Activated CD4-positive, alpha-beta T cell treated with anti-CD3 and anti-CD28 coated beads for 36 hours (primary cell): Measurements from ENCODE around the gene KIF6. TPM values are rescaled to one million over a fixed set of nuclear protein-coding genes. Genes with fewer than 3 reads are reported as not detected.
A peak's percentile ranks its signal among the peaks of the same experiment; 100 is the strongest.

Source experiments
- ATAC-seq: fragments of 200-7000 bp; cut with Tn5 transposase; one replicate; pipeline ENCODE4 v1.10.0; 2021; ENCODE audit warnings: mild to moderate bottlenecking, moderate library complexity
- CTCF ChIA-PET: fragments of 350-600 bp; sonication (Branson Sonifier 250); formaldehyde crosslinking; loops from one replicate; lab custom pipeline; 2021; ENCODE audit warnings: antibody characterized with exemption; lab: Charles Lee
- POLR2A ChIA-PET: fragments of 350-600 bp; sonication (Branson Sonifier 250); formaldehyde crosslinking; loops from one replicate; lab custom pipeline; 2021; ENCODE audit warnings: antibody characterized with exemption, inconsistent platforms; lab: Charles Lee
- DNase-seq: peaks from one replicate; pipeline ENCODE4 v3.0.0-alpha.2; 2020
- H3K27ac Mint-ChIP-seq: one replicate; pipeline ENCODE4 v1.8.0; 2021; ENCODE audit warnings: mixed read lengths
- H3K27me3 Mint-ChIP-seq: one replicate; pipeline ENCODE4 v1.8.0; 2021; ENCODE audit warnings: mixed read lengths
- H3K36me3 Mint-ChIP-seq: one replicate; pipeline ENCODE4 v1.8.0; 2021; ENCODE audit warnings: low read depth, mixed read lengths
- H3K4me1 Mint-ChIP-seq: one replicate; pipeline ENCODE4 v1.8.0; 2021; ENCODE audit warnings: mixed read lengths
- H3K4me3 Mint-ChIP-seq: one replicate; pipeline ENCODE4 v1.8.0; 2021; ENCODE audit warnings: mild to moderate bottlenecking, moderate library complexity, mixed read lengths
- H3K9me3 Mint-ChIP-seq: one replicate; pipeline ENCODE4 v1.8.0; 2021; ENCODE audit warnings: low read depth, mixed read lengths
- intact Hi-C, 2 experiments: fragments of 100-400 bp; cut with DNase I in 1 of 2; cut with micrococcal nuclease in 1 of 2; formaldehyde crosslinking; loops; one replicate each; pipeline versions ENCODE4 v1.14.2 to v1.15.1; 2022 to 2024; cut with DNase I, micrococcal nuclease
- total RNA-seq, 2 experiments: library from RNA; stranded (reverse); gene quantifications; one replicate each; pipeline ENCODE4 v1.2.3, GENCODE V29; 2021

The KIF6 gene
- total RNA-seq, 2 experiments from 2014 or later, result 0.43 to 0.49 TPM

DNA sequence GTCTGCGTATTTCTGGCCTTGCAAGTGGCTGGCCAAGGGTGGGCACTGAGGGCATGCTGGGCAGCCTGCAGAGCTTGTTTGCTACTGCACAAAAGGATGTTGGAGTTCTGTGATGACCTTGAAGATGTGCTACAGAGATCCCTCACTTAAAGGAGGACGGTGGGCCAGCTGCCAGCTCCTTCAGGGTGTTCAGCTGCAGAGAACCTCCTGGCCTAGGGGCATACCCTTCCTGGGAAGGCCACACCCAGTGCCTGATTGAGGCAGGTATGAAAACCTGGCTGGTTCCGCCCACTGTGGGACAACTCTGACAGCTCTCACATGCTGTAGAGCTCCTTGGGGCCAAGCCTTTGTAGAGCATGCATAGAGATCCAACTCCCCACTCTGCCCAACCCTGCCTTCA is 408.0 kb downstream of the KIF6 start:
- H3K9me3 Mint-ChIP-seq, result no peaks in the 10 kb centered on the region

DNA sequence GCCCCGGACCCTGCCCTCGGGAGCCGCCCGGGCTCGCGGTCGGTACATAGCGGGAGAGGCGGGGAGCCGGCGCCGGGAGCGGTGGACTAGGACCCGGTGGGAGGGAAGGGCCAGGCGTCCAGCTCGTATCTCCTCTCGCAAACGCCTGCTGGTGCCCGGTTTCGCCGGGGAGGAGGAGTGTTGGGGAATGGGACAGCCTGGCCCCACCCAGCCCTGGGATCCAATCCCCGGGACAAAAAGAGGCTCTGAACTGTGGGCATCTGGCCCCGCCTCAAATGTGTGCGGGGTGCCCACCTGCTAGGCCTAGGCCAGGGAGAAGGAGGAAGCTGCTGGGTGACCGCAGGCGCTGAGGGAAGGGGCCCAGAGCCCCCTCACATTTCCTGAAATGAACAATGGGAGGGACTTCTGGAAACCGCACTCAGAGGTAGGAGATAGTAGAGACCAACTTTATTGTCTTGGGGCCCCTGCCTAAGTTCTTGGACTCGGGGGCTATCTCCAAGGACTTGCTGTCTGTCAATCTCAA is 410.9 kb downstream of the KIF6 start, which contains the start of gene KCNK17:
TSS of gene KCNK17 (minus strand) at position 147 of the 523 bp plus-strand sequence. CDS start at position 48, 99 bp downstream.
- ChIA-PET POLR2A (no interaction called here), CTCF (interaction anchor here (1.3 to 1.5 kb wide), 2 partner anchors 149 to 442 kb away, joined by 3 to 4 read pairs; no protein-coding TSS in a partner anchor)
- Mint-ChIP-seq H3K4me1 (peaks cover 4% of the 10 kb centered on the region), H3K4me3 (no peak within 1 kb of the TSS), H3K27ac (no peak within 1 kb of the TSS), H3K27me3 (peaks cover 41% of the 10 kb centered on the region), H3K36me3 (no peaks in the 10 kb centered on the region), H3K9me3 (no peaks in the 10 kb centered on the region)
- DNase-seq (peak; percentile 9), ATAC-seq (no peak)
- intact Hi-C loops, result no loop called here

More for the DNA sequence above, 408.0 kb downstream of the KIF6 start:
- peaks cover 4% of the 10 kb centered on the region for H3K4me1 Mint-ChIP-seq
- no peak overlapping the region for H3K27ac Mint-ChIP-seq
- intact Hi-C loops, result no loop called here
- DNase-seq (no peak), ATAC-seq (no peak)
- H3K36me3 Mint-ChIP-seq, result no peaks in the 10 kb centered on the region
- ChIA-PET CTCF (no interaction called here), POLR2A (no interaction called here)
- peaks cover 32% of the 10 kb centered on the region for H3K27me3 Mint-ChIP-seq
- no peak overlapping the region for H3K4me3 Mint-ChIP-seq

DNA sequence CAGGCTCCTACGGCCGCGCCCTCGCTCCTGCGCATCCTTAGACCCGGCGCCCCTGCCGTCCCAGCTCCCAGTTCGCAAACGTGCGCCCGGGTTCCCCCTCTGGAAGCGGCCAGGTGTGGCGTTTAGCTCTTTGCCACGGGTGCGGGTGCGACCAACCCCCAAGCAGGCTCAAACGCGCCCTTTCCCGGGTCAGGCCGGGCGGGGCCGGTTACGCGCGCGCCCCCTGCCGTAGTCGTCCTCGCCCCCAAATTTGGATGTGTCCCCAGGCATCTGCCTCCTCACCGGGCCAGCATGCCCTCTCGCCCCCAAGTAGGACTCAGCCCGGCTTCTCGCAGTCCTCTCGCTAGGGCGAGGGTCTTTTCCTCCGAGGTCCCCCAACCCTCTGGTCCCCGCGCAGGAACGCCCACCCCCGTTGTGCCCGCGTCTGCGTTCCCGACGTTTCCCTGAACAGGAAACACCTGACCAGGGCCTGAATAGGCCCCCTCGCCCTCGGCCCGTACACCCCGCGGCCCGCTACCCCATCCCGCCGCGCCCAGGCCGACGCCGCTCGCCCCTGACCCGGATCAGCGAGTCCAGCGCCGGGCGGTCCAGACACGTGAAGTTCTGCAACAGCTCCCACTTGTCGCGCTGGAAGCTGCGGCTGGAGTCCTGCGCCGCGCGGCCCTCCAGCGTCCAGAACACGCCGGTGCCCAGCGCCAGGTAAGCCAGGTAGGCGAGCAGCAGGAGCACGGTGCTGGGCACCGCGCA is 411.5 kb downstream of the KIF6 start:
- H3K4me3 Mint-ChIP-seq, result no peak overlapping the region
- H3K27ac Mint-ChIP-seq, result no peak overlapping the region
- H3K36me3 Mint-ChIP-seq, result no peaks in the 10 kb centered on the region
- no peak for ATAC-seq
- POLR2A ChIA-PET, result no interaction called here
- no peaks in the 10 kb centered on the region for H3K9me3 Mint-ChIP-seq
- H3K27me3 Mint-ChIP-seq, result peaks cover 40% of the 10 kb centered on the region
- CTCF ChIA-PET, result interaction anchor here (0.6 to 1.3 kb wide), 3 partner anchors 9 to 441 kb away, joined by 3 to 4 read pairs (median 3); no protein-coding TSS in a partner anchor
- DNase-seq, result peak; percentile 19
- intact Hi-C loops, result no loop called here
- H3K4me1 Mint-ChIP-seq, result peaks cover 4% of the 10 kb centered on the region

DNA sequence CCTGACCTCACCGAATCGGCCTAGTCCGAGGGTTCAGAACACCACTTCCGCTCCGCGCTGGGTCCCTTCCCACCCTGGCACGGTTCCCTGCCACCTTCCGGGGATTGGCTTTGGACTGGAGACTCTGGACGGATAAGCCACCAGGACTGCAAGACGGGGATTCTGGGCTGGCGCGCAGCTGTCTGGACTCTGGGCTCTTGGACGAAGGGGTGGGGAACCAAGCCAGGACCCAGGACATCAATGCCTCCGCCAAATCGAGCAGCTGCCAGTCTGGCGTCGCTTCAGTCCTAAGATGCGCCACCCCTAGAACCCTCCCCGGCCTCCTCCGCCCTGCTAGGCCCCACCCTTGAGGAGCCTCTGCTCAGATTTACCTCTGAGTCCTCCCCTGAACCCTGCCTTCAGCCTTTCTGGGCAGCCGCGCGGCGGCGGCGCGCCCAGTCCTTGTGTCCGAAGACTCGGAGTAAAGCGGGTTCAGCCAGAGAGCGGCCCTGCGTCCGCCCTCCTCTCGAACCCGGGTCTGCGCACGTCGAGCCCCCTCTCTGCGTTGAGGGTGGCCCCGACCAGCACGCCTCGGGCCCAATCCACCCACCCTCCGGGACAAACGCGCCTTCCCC is 412.2 kb downstream of the KIF6 start:
- intact Hi-C loops, result no loop called here
- no peak for DNase-seq
- peaks cover 4% of the 10 kb centered on the region for H3K4me1 Mint-ChIP-seq
- ATAC-seq, result no peak
- no peak overlapping the region for H3K27ac Mint-ChIP-seq
- no peaks in the 10 kb centered on the region for H3K36me3 Mint-ChIP-seq
- peaks cover 40% of the 10 kb centered on the region for H3K27me3 Mint-ChIP-seq
- H3K4me3 Mint-ChIP-seq, result no peak overlapping the region
- H3K9me3 Mint-ChIP-seq, result no peaks in the 10 kb centered on the region
- ChIA-PET CTCF (interaction anchor here (0.6 to 1.3 kb wide), 3 partner anchors 9 to 441 kb away, joined by 3 to 4 read pairs (median 3); no protein-coding TSS in a partner anchor), POLR2A (no interaction called here)

DNA sequence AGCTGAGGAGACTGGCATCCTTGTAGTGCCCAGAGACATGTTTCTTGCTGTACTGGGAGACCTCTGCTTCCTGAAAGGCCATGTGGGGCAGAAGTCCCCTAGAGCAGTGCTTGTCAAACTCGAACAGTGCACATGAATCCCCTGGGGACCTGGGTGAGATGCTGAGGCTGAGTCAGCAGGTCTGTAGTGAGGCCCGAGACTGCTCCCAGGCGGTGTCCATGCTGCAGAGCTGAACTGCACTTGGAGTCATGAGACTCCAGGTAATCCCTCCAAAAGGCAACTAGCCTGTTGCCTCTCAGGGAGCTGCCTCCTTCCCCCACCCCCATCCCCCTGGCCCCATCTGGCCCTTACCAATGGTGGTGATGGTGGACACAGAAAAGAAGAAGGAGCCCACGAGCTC is 414.7 kb downstream of the KIF6 start:
- no peak for ATAC-seq
- intact Hi-C loops, result loop anchor here (1.0 to 2.0 kb wide), 5 partner anchors 144 to 438 kb away; no protein-coding TSS in a partner anchor
- ChIA-PET POLR2A (no interaction called here), CTCF (interaction anchor here (0.6 to 3.6 kb wide), 15 partner anchors 9 to 1655 kb away, joined by 3 to 27 read pairs (median 5); no protein-coding TSS in a partner anchor)
- Mint-ChIP-seq H3K36me3 (no peaks in the 10 kb centered on the region), H3K27me3 (peaks cover 30% of the 10 kb centered on the region), H3K4me3 (no peak overlapping the region), H3K9me3 (no peaks in the 10 kb centered on the region), H3K4me1 (peaks cover 4% of the 10 kb centered on the region), H3K27ac (no peak overlapping the region)
- DNase-seq, result no peak

DNA sequence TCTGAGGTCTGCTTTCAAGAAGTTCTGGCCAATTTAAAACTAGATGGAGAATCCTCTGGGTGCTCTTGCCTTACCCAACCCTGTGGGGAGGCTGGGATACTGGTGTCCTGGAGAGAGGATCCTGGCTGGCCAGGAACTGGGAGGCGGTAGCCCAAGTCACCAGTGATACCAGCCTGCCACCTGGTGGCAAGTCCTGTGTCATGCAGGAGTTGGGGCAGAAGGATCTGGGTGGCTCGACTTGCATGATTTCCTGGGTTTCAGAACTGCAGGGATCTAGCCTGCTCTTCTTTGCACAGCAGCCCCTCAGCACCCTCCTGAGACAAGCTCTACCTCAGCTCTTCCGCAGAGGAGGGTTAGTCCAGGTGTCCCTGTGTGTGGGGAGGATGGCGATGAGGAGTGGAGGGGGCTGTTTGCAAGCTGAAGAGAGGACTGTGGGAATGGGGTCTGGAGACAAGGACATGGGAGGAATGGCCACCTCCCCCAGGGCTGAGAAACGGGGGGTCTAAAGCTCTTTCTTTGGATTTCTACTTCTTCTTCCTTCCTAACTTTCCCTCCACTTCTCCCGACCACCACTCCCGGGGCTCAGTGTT is 415.2 kb downstream of the KIF6 start:
- intact Hi-C loops, result loop anchor here (1.0 to 2.0 kb wide), 5 partner anchors 144 to 438 kb away; no protein-coding TSS in a partner anchor
- Mint-ChIP-seq H3K27ac (no peak overlapping the region), H3K9me3 (no peaks in the 10 kb centered on the region), H3K36me3 (no peaks in the 10 kb centered on the region), H3K4me3 (no peak overlapping the region), H3K27me3 (peaks cover 25% of the 10 kb centered on the region), H3K4me1 (peaks cover 4% of the 10 kb centered on the region)
- DNase-seq (peak; percentile 81), ATAC-seq (peak; percentile 79)
- CTCF ChIA-PET, result interaction anchor here (0.6 to 3.6 kb wide), 21 partner anchors 9 to 1656 kb away, joined by 3 to 27 read pairs (median 3); no protein-coding TSS in a partner anchor
- POLR2A ChIA-PET, result interaction anchor here (0.5 kb wide), 1 partner anchor 180 kb away, joined by 3 read pairs; no protein-coding TSS in a partner anchor

DNA sequence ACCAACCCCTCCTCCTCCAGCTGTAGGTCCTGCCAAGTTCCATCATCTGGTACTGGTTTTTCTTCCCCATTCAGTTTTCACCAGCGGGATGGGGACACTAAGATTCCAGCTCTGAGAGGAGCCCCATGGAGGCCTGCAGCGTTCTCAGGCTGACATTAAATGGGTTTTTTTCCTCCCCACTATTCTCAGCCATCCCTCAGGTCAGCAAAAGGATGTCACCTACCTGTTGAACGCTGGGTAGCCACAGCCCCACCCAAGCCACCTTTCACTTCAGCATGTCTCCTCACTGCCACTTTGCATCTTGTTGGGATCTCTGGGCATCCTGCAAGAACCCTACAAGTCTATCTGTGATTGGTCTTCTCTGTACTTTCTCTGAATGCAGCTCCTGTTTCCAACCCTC is 417.7 kb downstream of the KIF6 start:
- Mint-ChIP-seq H3K27ac (no peak overlapping the region), H3K4me3 (no peak overlapping the region), H3K9me3 (no peaks in the 10 kb centered on the region), H3K36me3 (no peaks in the 10 kb centered on the region), H3K4me1 (peaks cover 4% of the 10 kb centered on the region), H3K27me3 (peaks cover 11% of the 10 kb centered on the region)
- CTCF ChIA-PET, result interaction anchor here (0.6 to 9.7 kb wide), 9 partner anchors 74 to 335 kb away, joined by 3 to 211 read pairs (median 3); partner anchors contain the start of gene KCNK5
- intact Hi-C loops, result no loop called here
- POLR2A ChIA-PET, result no interaction called here
- DNase-seq (no peak), ATAC-seq (no peak)

DNA sequence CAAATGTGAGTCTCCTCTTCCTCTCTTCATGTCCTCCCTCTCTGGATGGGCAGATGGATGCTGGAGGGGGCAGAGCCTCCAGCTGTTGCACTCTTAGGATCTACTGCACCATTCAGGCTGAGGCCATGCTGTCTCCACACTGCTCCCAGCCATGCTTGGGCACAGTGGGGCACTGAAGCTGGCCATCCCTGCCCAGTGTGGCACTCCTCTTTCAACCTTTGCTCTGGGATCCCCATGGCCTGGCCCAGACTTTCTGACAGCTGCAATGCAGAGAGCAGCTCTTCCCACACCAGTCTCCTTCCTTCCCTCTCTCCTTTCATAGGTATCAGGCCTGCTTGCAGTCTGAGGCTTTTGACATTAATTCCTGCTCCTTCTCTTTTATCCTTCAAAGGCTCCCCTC is 420.3 kb downstream of the KIF6 start:
- ATAC-seq (no peak), DNase-seq (no peak)
- POLR2A ChIA-PET, result no interaction called here
- H3K27ac Mint-ChIP-seq, result no peak overlapping the region
- no peaks in the 10 kb centered on the region for H3K36me3 Mint-ChIP-seq
- peaks cover 4% of the 10 kb centered on the region for H3K4me1 Mint-ChIP-seq
- H3K9me3 Mint-ChIP-seq, result no peaks in the 10 kb centered on the region
- intact Hi-C loops, result no loop called here
- H3K4me3 Mint-ChIP-seq, result no peak overlapping the region
- CTCF ChIA-PET, result interaction anchor here (0.6 to 9.7 kb wide), 13 partner anchors 8 to 436 kb away, joined by 3 to 211 read pairs (median 4); no protein-coding TSS in a partner anchor
- no peaks in the 10 kb centered on the region for H3K27me3 Mint-ChIP-seq

DNA sequence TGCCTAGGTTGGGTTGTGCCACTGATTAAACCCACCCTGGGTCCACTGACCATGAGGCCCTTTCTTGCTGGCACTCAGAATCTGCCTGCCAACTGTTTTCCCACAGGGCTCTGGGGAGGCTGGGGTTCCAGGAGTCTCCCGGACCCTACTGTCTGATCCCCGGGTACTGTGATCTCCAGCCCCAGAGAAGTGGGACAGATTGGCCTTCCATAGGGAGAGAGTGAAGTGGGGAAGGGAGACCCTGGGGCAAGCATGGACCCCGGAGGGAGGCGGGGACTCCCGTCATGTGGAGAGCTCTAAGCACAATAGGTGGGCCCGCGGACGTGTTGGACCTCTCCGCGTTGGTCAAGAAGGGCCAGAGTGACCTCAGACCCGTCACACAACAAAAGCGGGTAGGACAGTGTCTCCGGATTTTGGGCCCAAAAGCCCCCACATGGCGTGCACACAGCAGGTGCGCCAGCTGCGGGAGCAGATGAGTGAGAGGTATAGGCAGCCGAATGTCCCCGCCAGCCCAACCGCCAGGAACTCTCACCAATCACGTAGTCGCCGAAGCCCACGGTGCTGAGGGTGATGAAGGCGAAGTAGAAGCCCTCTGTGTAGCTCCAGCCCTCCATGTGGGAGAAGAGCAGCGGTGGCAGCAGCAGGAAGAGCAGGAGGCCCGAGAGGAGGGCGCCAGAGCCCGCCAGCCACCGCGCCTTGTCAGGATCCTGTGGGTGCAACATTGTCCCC is 421.6 kb downstream of the KIF6 start:
- no peaks in the 10 kb centered on the region for H3K36me3 Mint-ChIP-seq
- H3K4me3 Mint-ChIP-seq, result no peak overlapping the region
- peak; percentile 6 for ATAC-seq
- DNase-seq, result no peak
- no peaks in the 10 kb centered on the region for H3K9me3 Mint-ChIP-seq
- no peaks in the 10 kb centered on the region for H3K27me3 Mint-ChIP-seq
- H3K27ac Mint-ChIP-seq, result no peak overlapping the region
- POLR2A ChIA-PET, result interaction anchor here (0.6 kb wide), 1 partner anchor 192 kb away, joined by 3 read pairs; no protein-coding TSS in a partner anchor
- intact Hi-C loops, result loop anchor here (1.0 to 2.0 kb wide), 8 partner anchors 74 to 431 kb away; partner anchors contain the start of gene KCNK5 (in 2 of the 2)
- peaks cover 4% of the 10 kb centered on the region for H3K4me1 Mint-ChIP-seq
- CTCF ChIA-PET, result interaction anchor here (0.6 to 9.7 kb wide), 42 partner anchors 8 to 1181 kb away, joined by 3 to 211 read pairs (median 4); partner anchors contain the start of genes KCNK16 and KCNK5
